Measurements from ENCODE around the gene TTLL9.

The TTLL9 gene

DNA sequence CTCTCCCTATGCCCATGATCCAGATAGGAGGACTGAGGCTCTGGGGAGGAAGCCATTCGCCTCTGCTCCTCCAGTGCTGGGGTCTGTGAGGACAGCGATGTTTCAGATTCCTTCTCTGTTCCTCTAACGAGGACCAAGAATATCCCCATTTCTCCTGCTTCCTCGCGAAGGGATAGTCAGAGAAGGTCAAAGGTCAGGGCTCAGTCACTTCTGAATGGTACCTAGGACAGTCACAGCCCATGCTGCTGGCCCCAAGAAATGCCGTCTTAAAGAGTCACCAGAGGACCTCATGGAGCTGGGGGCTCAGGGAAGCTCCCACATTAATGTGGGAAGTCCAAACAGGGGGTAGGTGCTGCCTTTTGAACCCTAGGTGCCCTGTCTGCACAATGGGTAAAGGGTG lies 27.1 kb upstream of the TTLL9 start:
- no peak overlapping the region for H3K4me3 ChIP-seq (replicated peaks; ENCODE audit: low read depth, low read length)
- TF ChIP-seq, protein P1, sequence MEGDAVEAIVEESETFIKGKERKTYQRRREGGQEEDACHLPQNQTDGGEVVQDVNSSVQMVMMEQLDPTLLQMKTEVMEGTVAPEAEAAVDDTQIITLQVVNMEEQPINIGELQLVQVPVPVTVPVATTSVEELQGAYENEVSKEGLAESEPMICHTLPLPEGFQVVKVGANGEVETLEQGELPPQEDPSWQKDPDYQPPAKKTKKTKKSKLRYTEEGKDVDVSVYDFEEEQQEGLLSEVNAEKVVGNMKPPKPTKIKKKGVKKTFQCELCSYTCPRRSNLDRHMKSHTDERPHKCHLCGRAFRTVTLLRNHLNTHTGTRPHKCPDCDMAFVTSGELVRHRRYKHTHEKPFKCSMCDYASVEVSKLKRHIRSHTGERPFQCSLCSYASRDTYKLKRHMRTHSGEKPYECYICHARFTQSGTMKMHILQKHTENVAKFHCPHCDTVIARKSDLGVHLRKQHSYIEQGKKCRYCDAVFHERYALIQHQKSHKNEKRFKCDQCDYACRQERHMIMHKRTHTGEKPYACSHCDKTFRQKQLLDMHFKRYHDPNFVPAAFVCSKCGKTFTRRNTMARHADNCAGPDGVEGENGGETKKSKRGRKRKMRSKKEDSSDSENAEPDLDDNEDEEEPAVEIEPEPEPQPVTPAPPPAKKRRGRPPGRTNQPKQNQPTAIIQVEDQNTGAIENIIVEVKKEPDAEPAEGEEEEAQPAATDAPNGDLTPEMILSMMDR (IDR thresholded peaks at IDR 0.05; ENCODE audit: low read depth, low read length, missing control alignments) = no peak
- DNase-seq (ENCODE audit: extremely low read depth, low read depth) = no peak

DNA sequence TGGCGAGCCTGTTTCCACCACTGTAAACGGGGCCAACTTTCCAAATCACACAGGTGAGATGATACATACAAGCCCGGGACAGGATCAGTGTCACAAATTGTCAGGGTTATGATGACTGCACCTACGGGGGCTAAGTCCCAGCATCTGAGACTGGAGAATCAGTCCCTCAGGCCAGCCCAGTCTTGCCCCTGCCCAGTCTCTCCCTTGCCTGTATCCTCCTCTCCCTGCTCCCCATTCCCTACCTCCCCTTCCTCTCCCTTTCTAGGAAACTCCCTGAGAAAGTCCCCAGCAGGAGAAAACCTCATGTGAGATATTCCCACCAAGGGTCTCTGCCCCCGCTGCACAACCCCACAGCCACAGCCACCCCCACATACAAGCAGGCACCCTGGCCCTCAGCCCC lies 26.6 kb upstream of the TTLL9 start:
- TF ChIP-seq, protein P1 (IDR thresholded peaks at IDR 0.05; ENCODE audit: low read depth, low read length, missing control alignments) = no peak
- DNase-seq (ENCODE audit: extremely low read depth, low read depth) = no peak
- no peak overlapping the region for H3K4me3 ChIP-seq (replicated peaks; ENCODE audit: low read depth, low read length)

DNA sequence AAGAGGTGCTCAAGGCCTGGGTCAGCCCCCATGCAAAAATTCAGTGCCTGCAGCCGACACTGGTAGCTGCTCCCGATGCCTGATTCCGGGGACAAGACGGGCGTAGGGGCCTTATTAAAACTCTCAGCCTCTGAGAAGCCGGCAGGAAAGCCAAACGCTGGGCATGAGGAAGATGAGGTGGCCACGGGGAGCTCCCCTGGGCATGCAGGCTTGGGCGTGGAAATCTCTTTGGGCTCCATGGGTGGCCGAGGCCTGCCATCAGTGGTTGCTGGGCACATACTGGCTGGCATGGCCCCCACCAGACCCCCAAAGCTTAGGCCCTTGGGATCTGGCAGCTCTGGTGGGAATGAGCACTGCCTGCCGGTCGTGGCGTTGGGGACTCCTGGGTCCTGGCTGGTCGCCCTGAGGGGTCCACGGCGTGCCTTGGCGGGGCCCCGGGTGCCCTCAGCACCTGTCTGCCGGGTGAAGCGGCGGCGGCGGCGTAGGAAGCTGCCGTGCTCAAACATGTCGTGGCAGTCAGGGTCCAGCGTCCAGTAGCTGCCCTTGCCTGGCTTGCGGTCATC lies 25.6 kb upstream of the TTLL9 start:
- TF ChIP-seq, protein P1 (IDR thresholded peaks at IDR 0.05; ENCODE audit: low read depth, low read length, missing control alignments) = no peak
- no peak for DNase-seq (ENCODE audit: extremely low read depth, low read depth)
- H3K4me3 ChIP-seq (replicated peaks; ENCODE audit: low read depth, low read length) = no peak overlapping the region

DNA sequence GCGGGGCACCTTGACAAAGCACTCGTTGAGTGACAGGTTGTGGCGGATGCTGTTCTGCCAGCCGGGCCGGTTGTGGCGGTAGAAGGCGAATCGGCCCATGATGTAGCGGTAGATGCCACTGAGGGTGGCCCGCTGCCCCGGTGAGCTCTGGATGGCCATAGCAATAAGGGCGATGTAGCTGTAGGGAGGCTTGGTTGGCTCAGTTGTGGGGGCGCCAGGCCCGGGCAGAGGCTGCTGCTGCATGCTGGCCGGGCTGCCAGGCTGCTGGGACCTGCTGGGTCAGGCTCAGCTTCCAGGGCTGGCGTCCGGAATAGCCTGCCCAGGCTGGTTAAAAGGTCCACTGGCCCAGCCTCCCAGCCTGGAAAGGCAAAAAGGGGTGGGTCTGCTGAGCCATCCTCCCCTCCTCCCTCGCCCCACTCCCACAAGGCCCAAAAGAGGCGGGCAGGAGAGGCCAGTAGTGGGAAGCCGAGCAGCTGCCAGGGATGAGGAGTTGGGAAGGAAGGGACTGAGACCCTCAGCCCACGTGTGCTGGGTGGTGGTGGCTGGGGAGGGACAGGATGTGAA lies 25.1 kb upstream of the TTLL9 start, which contains the start of gene FOXS1:
Gene FOXS1, minus strand, starts transcription at position 305 of the 564 bp plus-strand sequence. Its CDS starts 62 bp downstream, at position 243.
- H3K4me3 ChIP-seq (replicated peaks; ENCODE audit: low read depth, low read length) = no peak within 1 kb of the TSS
- TF ChIP-seq, protein P1 (IDR thresholded peaks at IDR 0.05; ENCODE audit: low read depth, low read length, missing control alignments) = no peak
- no peak for DNase-seq (ENCODE audit: extremely low read depth, low read depth)

DNA sequence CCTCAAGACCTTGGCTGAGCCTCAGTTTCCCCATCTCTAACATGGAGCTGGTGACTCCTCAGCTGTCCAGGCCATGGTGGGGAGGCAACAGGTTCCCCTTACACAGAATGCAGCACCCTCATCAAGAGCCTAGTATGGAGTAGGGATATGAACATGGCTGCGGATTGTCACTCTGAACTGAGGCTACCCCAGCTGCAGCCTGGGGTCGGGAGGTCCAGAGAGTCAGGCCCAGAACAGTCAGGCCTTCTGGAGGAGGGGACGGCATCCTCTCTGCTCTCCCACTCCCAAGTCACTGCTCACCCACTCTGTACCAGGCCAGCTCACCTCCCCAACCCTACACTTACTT lies 23.7 kb upstream of the TTLL9 start:
- TF ChIP-seq, protein P1 (IDR thresholded peaks at IDR 0.05; ENCODE audit: low read depth, low read length, missing control alignments) = no peak
- DNase-seq (ENCODE audit: extremely low read depth, low read depth) = no peak
- no peak overlapping the region for H3K4me3 ChIP-seq (replicated peaks; ENCODE audit: low read depth, low read length)

DNA sequence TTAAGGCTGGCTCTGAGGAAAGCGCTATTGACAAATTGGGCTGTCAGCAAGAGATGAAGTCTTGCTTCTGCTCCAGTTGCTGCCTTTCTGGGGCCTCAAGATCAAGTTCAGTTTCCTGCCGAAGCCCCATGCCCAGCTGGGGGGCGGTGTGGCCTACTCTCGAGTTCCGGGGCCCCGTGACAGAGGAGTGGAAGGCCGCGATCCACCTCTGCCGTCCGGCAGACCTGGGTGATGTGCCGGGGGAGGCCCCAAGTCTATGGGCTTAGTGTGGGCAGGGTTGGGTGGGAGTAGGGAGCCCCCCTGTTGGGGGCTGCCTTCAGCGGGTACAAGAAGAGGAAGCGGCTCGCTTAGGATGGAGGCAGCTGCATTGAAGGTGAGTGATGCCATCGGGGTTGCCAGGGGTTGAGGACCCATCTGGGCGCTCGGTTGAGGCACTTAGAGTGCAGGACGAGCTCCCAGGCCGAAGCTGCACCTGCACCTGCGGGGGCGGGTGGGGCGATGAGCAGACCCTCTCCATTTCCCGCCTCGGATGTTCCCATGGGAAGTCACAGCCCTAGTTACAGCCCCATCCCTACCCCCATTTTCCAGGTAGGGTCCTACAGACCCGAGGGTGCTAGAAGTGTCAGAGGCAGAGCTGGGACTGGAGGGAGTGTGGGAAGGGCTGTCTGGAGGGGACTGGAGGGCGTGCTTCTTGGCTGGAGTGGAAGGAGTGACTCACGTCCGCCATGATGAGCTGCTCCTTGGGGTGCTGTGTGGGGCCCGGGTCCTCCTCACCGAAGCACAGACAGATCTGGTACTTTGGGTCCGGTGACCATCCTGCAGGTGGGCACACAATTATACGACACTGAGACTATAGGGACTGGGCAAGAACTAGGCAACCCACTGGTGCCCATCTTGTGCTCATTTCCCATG lies 22.1 kb upstream of the TTLL9 start:
- H3K4me3 ChIP-seq (replicated peaks; ENCODE audit: low read depth, low read length) = no peak overlapping the region
- DNase-seq (ENCODE audit: extremely low read depth, low read depth) = no peak
- TF ChIP-seq, protein P1 (IDR thresholded peaks at IDR 0.05; ENCODE audit: low read depth, low read length, missing control alignments) = no peak
